Measurements from ENCODE around the gene SLC36A4.

Gene SLC36A4

GRCh38 chr11:93212094-93212493 is 14.3 kb upstream of the SLC36A4 start:
- H3K4me3 ChIP-seq (ENCODE audit: low read length, poor library complexity, severe bottlenecking): no peak overlapping the region
- H3K27me3 ChIP-seq (ENCODE audit: insufficient read depth, low read length, poor library complexity, severe bottlenecking): peaks cover 4% of the 10 kb centered on the region
- no peak overlapping the region for H3K4me2 ChIP-seq (ENCODE audit: low read depth, low read length, poor library complexity, severe bottlenecking)
- no peaks in the 10 kb centered on the region; the same call in 1 of the 2 replicates for H3K9me2 ChIP-seq (replicated peaks; ENCODE audit: low read depth, low read length)
- H3K9me3 ChIP-seq (ENCODE audit: insufficient read depth, low read depth, low read length): no peaks in the 10 kb centered on the region
- H4K20me1 ChIP-seq (ENCODE audit: insufficient read depth, low read length, poor library complexity, severe bottlenecking): no peaks in the 10 kb centered on the region
- no peaks in the 10 kb centered on the region for H3K36me3 ChIP-seq (ENCODE audit: insufficient read depth, low read length)
- TF ChIP-seq CTCF (conservative IDR thresholded peaks at IDR 0.05; ENCODE audit: low read length) (no peak), EZH2phosphoT487 (IDR thresholded peaks at IDR 0.05; ENCODE audit: borderline replicate concordance) (no peak)
- H3F3A ChIP-seq (ENCODE audit: low read depth): no peaks in the 10 kb centered on the region
- no peak overlapping the region for H2AFZ ChIP-seq (ENCODE audit: low read length)
- H3K9ac ChIP-seq (ENCODE audit: low read depth, low read length, poor library complexity, severe bottlenecking): no peak overlapping the region
- H3K4me1 ChIP-seq (ENCODE audit: insufficient read depth, low read length, poor library complexity, severe bottlenecking): no peaks in the 10 kb centered on the region
- H3K79me2 ChIP-seq (ENCODE audit: insufficient read depth, low read length): no peaks in the 10 kb centered on the region

GRCh38 chr11:93209466-93209865 is 11.7 kb upstream of the SLC36A4 start:
- Histone ChIP-seq H3K27me3 (ENCODE audit: insufficient read depth, low read length, poor library complexity, severe bottlenecking) (peaks cover 4% of the 10 kb centered on the region), H4K20me1 (ENCODE audit: insufficient read depth, low read length, poor library complexity, severe bottlenecking) (no peaks in the 10 kb centered on the region), H3K9ac (ENCODE audit: low read depth, low read length, poor library complexity, severe bottlenecking) (no peak overlapping the region), H3K9me2 (replicated peaks; ENCODE audit: low read depth, low read length) (no peaks in the 10 kb centered on the region; the same call in 1 of the 2 replicates), H3K79me2 (ENCODE audit: insufficient read depth, low read length) (no peaks in the 10 kb centered on the region), H3K4me3 (ENCODE audit: low read length, poor library complexity, severe bottlenecking) (no peak overlapping the region), H3K36me3 (ENCODE audit: insufficient read depth, low read length) (no peaks in the 10 kb centered on the region), H2AFZ (ENCODE audit: low read length) (no peak overlapping the region), H3K9me3 (ENCODE audit: insufficient read depth, low read depth, low read length) (no peaks in the 10 kb centered on the region), H3F3A (ENCODE audit: low read depth) (no peaks in the 10 kb centered on the region), H3K4me2 (ENCODE audit: low read depth, low read length, poor library complexity, severe bottlenecking) (no peak overlapping the region), H3K4me1 (ENCODE audit: insufficient read depth, low read length, poor library complexity, severe bottlenecking) (no peaks in the 10 kb centered on the region)
- TF ChIP-seq CTCF (conservative IDR thresholded peaks at IDR 0.05; ENCODE audit: low read length): no peak
- no peak for TF ChIP-seq EZH2phosphoT487 (IDR thresholded peaks at IDR 0.05; ENCODE audit: borderline replicate concordance)

- Histone ChIP-seq H3K4me2 (ENCODE audit: low read depth, low read length, poor library complexity, severe bottlenecking) (no peak overlapping the region), H4K20me1 (ENCODE audit: insufficient read depth, low read length, poor library complexity, severe bottlenecking) (no peaks in the 10 kb centered on the region), H3K9me3 (ENCODE audit: insufficient read depth, low read depth, low read length) (no peaks in the 10 kb centered on the region), H2AFZ (ENCODE audit: low read length) (no peak overlapping the region), H3K27me3 (ENCODE audit: insufficient read depth, low read length, poor library complexity, severe bottlenecking) (peaks cover 4% of the 10 kb centered on the region), H3K9ac (ENCODE audit: low read depth, low read length, poor library complexity, severe bottlenecking) (no peak overlapping the region), H3K36me3 (ENCODE audit: insufficient read depth, low read length) (no peaks in the 10 kb centered on the region), H3K9me2 (replicated peaks; ENCODE audit: low read depth, low read length) (no peaks in the 10 kb centered on the region; the same call in 1 of the 2 replicates), H3K4me1 (ENCODE audit: insufficient read depth, low read length, poor library complexity, severe bottlenecking) (no peaks in the 10 kb centered on the region), H3K4me3 (ENCODE audit: low read length, poor library complexity, severe bottlenecking) (no peak overlapping the region), H3K79me2 (ENCODE audit: insufficient read depth, low read length) (no peaks in the 10 kb centered on the region), H3F3A (ENCODE audit: low read depth) (no peaks in the 10 kb centered on the region)
- no peak for TF ChIP-seq EZH2phosphoT487 (IDR thresholded peaks at IDR 0.05; ENCODE audit: borderline replicate concordance)
- TF ChIP-seq CTCF (conservative IDR thresholded peaks at IDR 0.05; ENCODE audit: low read length): no peak
Observed at GRCh38 chr11:93208663-93209270, 11.0 kb upstream of the SLC36A4 start.
